ENCODE results near the gene MRPL10.

MRPL10 gene

DNA sequence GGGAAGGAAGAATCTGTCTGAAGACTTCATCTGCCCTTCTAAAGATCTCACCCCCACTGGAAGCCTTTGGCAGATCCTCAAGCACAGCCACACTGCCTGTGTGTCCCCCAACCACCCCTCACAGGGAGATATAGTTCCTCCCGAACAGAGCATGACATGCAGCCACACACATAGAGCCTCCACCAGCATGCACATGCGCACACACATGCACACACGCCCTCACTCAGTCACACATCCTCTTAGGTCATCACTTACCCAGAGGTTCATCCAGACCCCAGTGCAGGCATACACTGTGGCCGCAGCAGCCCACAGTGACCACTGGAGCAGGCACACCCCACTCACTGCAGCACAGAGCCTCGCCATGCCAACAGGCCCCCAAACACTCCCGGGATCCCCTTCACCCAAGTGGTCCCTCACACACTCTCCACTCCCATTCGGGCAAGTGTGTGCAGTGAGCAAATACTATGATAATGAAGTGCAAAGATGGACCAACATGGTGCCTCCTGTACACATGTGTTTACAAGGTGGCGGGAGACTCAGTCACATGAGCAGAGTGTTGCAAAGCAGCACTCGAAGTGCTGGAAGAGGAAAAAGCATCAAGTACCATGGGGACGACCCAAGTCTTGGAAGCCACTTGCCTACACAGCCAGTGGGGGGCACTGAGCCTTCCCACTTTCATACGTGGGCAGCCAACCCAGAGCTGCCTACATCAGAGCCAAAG is 36.6 kb upstream of the MRPL10 start:
- H3K9me2 ChIP-seq (replicated peaks; ENCODE audit: insufficient read depth, low read length): no peaks in the 10 kb centered on the region
- H2AFZ ChIP-seq (ENCODE audit: low read depth, low read length, severe bottlenecking): no peak overlapping the region
- TF ChIP-seq, protein P1, sequence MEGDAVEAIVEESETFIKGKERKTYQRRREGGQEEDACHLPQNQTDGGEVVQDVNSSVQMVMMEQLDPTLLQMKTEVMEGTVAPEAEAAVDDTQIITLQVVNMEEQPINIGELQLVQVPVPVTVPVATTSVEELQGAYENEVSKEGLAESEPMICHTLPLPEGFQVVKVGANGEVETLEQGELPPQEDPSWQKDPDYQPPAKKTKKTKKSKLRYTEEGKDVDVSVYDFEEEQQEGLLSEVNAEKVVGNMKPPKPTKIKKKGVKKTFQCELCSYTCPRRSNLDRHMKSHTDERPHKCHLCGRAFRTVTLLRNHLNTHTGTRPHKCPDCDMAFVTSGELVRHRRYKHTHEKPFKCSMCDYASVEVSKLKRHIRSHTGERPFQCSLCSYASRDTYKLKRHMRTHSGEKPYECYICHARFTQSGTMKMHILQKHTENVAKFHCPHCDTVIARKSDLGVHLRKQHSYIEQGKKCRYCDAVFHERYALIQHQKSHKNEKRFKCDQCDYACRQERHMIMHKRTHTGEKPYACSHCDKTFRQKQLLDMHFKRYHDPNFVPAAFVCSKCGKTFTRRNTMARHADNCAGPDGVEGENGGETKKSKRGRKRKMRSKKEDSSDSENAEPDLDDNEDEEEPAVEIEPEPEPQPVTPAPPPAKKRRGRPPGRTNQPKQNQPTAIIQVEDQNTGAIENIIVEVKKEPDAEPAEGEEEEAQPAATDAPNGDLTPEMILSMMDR (IDR thresholded peaks at IDR 0.05; ENCODE audit: insufficient read depth, low read length, poor library complexity, severe bottlenecking): no peak
- no peak for TF ChIP-seq EZH2phosphoT487 (conservative IDR thresholded peaks at IDR 0.05; ENCODE audit: low read length)
- no peak overlapping the region for H3K9ac ChIP-seq (ENCODE audit: low read length)
- no peaks in the 10 kb centered on the region for H3K36me3 ChIP-seq (ENCODE audit: low read length)
- no peaks in the 10 kb centered on the region for H3K9me3 ChIP-seq (ENCODE audit: insufficient read depth, low read length)
- no peak overlapping the region for H3K4me2 ChIP-seq (ENCODE audit: low read depth, low read length, poor library complexity, severe bottlenecking)
- no peak overlapping the region for H3K27ac ChIP-seq (ENCODE audit: low read depth, low read length)
- no peaks in the 10 kb centered on the region for H3F3A ChIP-seq (ENCODE audit: insufficient read depth)
- H4K20me1 ChIP-seq (ENCODE audit: low read depth, low read length): no peaks in the 10 kb centered on the region
- H3K4me3 ChIP-seq (ENCODE audit: insufficient read depth, low read length, poor library complexity, severe bottlenecking): no peak overlapping the region
- no peaks in the 10 kb centered on the region for H3K79me2 ChIP-seq (ENCODE audit: insufficient read depth, low read length)
- no peaks in the 10 kb centered on the region for H3K27me3 ChIP-seq (ENCODE audit: low read length)

DNA sequence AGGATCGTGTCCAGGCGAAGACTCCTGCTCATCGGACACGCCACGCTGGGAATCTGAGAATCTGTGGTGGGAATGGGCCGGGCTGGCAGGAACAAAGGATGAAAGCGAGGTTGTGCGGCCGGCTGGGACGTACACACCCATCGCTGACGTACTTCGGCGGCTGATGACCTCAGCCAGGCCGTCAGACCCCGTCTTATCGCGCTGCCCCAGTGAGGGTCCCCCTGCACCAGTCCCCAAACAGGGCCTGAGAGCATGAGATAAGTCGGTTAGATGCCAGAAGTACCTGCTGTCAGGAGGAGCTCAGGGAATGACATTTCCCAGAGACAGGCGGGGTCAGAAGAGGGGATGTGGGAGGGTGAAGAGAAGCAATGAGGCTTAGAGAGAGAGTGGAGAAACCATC is 35.6 kb upstream of the MRPL10 start:
- no peaks in the 10 kb centered on the region for H3K36me3 ChIP-seq (ENCODE audit: low read length)
- TF ChIP-seq, protein P1 (IDR thresholded peaks at IDR 0.05; ENCODE audit: insufficient read depth, low read length, poor library complexity, severe bottlenecking): no peak
- TF ChIP-seq EZH2phosphoT487 (conservative IDR thresholded peaks at IDR 0.05; ENCODE audit: low read length): no peak
- H3K9me3 ChIP-seq (ENCODE audit: insufficient read depth, low read length): no peaks in the 10 kb centered on the region
- H3K9me2 ChIP-seq (replicated peaks; ENCODE audit: insufficient read depth, low read length): no peaks in the 10 kb centered on the region
- no peak overlapping the region for H3K27ac ChIP-seq (ENCODE audit: low read depth, low read length)
- H4K20me1 ChIP-seq (ENCODE audit: low read depth, low read length): no peaks in the 10 kb centered on the region
- no peaks in the 10 kb centered on the region for H3K79me2 ChIP-seq (ENCODE audit: insufficient read depth, low read length)
- H3K9ac ChIP-seq (ENCODE audit: low read length): no peak overlapping the region
- H3K4me2 ChIP-seq (ENCODE audit: low read depth, low read length, poor library complexity, severe bottlenecking): no peak overlapping the region
- no peak overlapping the region for H3K4me3 ChIP-seq (ENCODE audit: insufficient read depth, low read length, poor library complexity, severe bottlenecking)
- no peak overlapping the region for H2AFZ ChIP-seq (ENCODE audit: low read depth, low read length, severe bottlenecking)
- H3K27me3 ChIP-seq (ENCODE audit: low read length): no peaks in the 10 kb centered on the region
- H3F3A ChIP-seq (ENCODE audit: insufficient read depth): no peaks in the 10 kb centered on the region

DNA sequence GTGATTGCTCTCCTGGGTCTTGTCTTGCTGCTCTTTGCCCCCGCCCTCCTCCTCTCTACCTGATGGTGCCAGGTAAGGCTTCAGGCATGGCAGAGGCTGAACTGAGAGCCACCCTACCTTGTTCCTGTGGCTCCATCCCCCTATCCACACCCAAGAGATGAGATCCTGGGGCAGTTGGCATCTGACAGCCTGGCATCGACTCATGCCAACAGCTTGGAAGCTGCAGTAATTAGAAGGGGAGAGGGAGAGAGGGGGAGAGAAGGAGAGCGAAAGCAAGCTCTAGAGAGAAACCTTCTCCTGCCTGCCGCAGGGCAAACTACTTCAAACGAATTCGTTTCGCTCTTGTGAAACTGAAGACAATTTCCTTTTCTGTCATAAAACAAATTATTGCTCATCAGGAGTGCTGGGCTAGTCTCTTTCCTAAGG is 33.5 kb upstream of the MRPL10 start:
- no peaks in the 10 kb centered on the region for H4K20me1 ChIP-seq (ENCODE audit: low read depth, low read length)
- H3K9me3 ChIP-seq (ENCODE audit: insufficient read depth, low read length): no peaks in the 10 kb centered on the region
- no peaks in the 10 kb centered on the region for H3K27me3 ChIP-seq (ENCODE audit: low read length)
- H3K4me2 ChIP-seq (ENCODE audit: low read depth, low read length, poor library complexity, severe bottlenecking): no peak overlapping the region
- TF ChIP-seq, protein P1 (IDR thresholded peaks at IDR 0.05; ENCODE audit: insufficient read depth, low read length, poor library complexity, severe bottlenecking): no peak
- TF ChIP-seq EZH2phosphoT487 (conservative IDR thresholded peaks at IDR 0.05; ENCODE audit: low read length): no peak
- H3K79me2 ChIP-seq (ENCODE audit: insufficient read depth, low read length): no peaks in the 10 kb centered on the region
- no peak overlapping the region for H2AFZ ChIP-seq (ENCODE audit: low read depth, low read length, severe bottlenecking)
- H3K9ac ChIP-seq (ENCODE audit: low read length): no peak overlapping the region
- H3K27ac ChIP-seq (ENCODE audit: low read depth, low read length): no peak overlapping the region
- H3K9me2 ChIP-seq (replicated peaks; ENCODE audit: insufficient read depth, low read length): no peaks in the 10 kb centered on the region
- no peak overlapping the region for H3K4me3 ChIP-seq (ENCODE audit: insufficient read depth, low read length, poor library complexity, severe bottlenecking)
- no peaks in the 10 kb centered on the region for H3K36me3 ChIP-seq (ENCODE audit: low read length)
- H3F3A ChIP-seq (ENCODE audit: insufficient read depth): no peaks in the 10 kb centered on the region

Measured in SU-DHL-6 (cell line).